MCF 10A (cell line): ENCODE results near the gene ZNF490. TPM values are rescaled to one million over a fixed set of nuclear protein-coding genes. Genes with fewer than 3 reads are reported as not detected.

Experiments used
- BruUV-seq: library from RNA; stranded (reverse); fragments of 400-500 nt; replicated peaks from 2 replicates; lab custom pipeline; 2021; lab: Mats Ljungman, UMichigan
- CTCF ChIA-PET: fragments of 300-600 bp; sonication (Branson Sonifier 250); formaldehyde crosslinking; extraction: SDS; loops from one replicate; lab custom pipeline; 2021; ENCODE audit warnings: antibody characterized with exemption, inconsistent platforms; lab: Yijun Ruan, JAX
- POLR2A ChIA-PET: fragments of 300-600, 350-650 bp; sonication (Branson Sonifier 250); formaldehyde crosslinking; extraction: SDS; loops from one replicate; lab custom pipeline; 2020; ENCODE audit warnings: antibody characterized with exemption, inconsistent platforms; lab: Yijun Ruan, JAX
- DNase-seq: peaks from one replicate; pipeline ENCODE4 v3.0.0-alpha.2; 2018; ENCODE audit not compliant: unreplicated experiment
- H3K27ac Mint-ChIP-seq: one replicate; pipeline ENCODE4 v1.8.0; 2022; ENCODE audit warnings: mild to moderate bottlenecking, low read depth, mixed read lengths; ENCODE audit not compliant: unreplicated experiment
- H3K27me3 Mint-ChIP-seq: one replicate; pipeline ENCODE4 v1.8.0; 2022; ENCODE audit warnings: mixed read lengths; ENCODE audit not compliant: insufficient read depth, unreplicated experiment
- H3K36me3 Mint-ChIP-seq: one replicate; pipeline ENCODE4 v1.8.0; 2022; ENCODE audit warnings: mild to moderate bottlenecking, moderate library complexity, mixed read lengths; ENCODE audit not compliant: insufficient read depth, unreplicated experiment
- H3K4me1 Mint-ChIP-seq: one replicate; pipeline ENCODE4 v1.8.0; 2022; ENCODE audit warnings: mixed read lengths; ENCODE audit not compliant: insufficient read depth, unreplicated experiment
- H3K4me3 Mint-ChIP-seq: one replicate; pipeline ENCODE4 v1.8.0; 2022; ENCODE audit warnings: mild to moderate bottlenecking, moderate library complexity, mixed read lengths; ENCODE audit not compliant: unreplicated experiment
- H3K9me3 Mint-ChIP-seq: one replicate; pipeline ENCODE4 v1.8.0; 2022; ENCODE audit warnings: mixed read lengths; ENCODE audit not compliant: unreplicated experiment
- intact Hi-C: fragments of 100-400 bp; cut with micrococcal nuclease; formaldehyde crosslinking; loops from 2 replicates; pipeline ENCODE4 v1.14.1; 2022
- total RNA-seq: library from RNA; stranded (reverse); gene quantifications from 2 replicates; pipeline ENCODE4 v1.2.3, GENCODE V29; 2022
- TF ChIP-seq, protein P1 (sequence below): fragments of 200-600 bp; IDR thresholded peaks from one replicate; pipeline ENCODE4 v1.8.0; 2022; ENCODE audit warnings: antibody characterized with exemption, mild to moderate bottlenecking; ENCODE audit not compliant: unreplicated experiment

The ZNF490 gene
- total RNA-seq, 1 experiment from 2014 or later, result 8.4 TPM

DNA sequence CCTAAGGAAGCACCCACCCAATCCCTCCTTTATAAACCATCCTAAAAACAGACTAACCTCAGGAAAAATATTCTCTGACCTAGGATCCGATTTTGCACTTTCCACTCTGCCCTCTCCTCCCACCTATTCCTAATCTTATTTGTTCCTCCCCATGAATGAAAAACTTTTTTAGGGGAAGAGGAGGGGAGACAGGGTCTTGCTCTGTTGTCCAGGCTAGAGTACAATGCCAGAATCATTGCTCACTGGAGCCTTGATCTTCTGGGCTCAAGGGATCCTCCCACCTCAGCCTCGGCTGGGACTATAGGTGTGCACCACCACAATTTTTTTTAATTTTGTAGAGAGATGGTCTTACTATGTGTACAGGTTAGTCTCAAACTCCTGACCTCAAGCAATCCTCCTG lies 63.7 kb downstream of the ZNF490 start:
- POLR2A ChIA-PET, result no interaction called here
- CTCF ChIA-PET, result no interaction called here
- peaks cover 5% of the 10 kb centered on the region for H3K4me1 Mint-ChIP-seq
- no peak overlapping the region for H3K27ac Mint-ChIP-seq
- no peaks in the 10 kb centered on the region for H3K27me3 Mint-ChIP-seq
- no peak overlapping the region for H3K4me3 Mint-ChIP-seq
- no peak for DNase-seq
- no TSS peak for BruUV-seq
- H3K9me3 Mint-ChIP-seq, result peaks cover 8% of the 10 kb centered on the region
- H3K36me3 Mint-ChIP-seq, result peaks cover 56% of the 10 kb centered on the region
- TF ChIP-seq, protein P1, sequence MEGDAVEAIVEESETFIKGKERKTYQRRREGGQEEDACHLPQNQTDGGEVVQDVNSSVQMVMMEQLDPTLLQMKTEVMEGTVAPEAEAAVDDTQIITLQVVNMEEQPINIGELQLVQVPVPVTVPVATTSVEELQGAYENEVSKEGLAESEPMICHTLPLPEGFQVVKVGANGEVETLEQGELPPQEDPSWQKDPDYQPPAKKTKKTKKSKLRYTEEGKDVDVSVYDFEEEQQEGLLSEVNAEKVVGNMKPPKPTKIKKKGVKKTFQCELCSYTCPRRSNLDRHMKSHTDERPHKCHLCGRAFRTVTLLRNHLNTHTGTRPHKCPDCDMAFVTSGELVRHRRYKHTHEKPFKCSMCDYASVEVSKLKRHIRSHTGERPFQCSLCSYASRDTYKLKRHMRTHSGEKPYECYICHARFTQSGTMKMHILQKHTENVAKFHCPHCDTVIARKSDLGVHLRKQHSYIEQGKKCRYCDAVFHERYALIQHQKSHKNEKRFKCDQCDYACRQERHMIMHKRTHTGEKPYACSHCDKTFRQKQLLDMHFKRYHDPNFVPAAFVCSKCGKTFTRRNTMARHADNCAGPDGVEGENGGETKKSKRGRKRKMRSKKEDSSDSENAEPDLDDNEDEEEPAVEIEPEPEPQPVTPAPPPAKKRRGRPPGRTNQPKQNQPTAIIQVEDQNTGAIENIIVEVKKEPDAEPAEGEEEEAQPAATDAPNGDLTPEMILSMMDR, result no peak
- intact Hi-C loops, result no loop called here

- Mint-ChIP-seq H3K9me3 (peaks cover 8% of the 10 kb centered on the region), H3K4me3 (no peak overlapping the region), H3K4me1 (no peaks in the 10 kb centered on the region), H3K27me3 (no peaks in the 10 kb centered on the region), H3K27ac (no peak overlapping the region), H3K36me3 (peaks cover 58% of the 10 kb centered on the region)
- TF ChIP-seq, protein P1, result no peak
- ChIA-PET POLR2A (interaction anchor here (0.5 to 1.0 kb wide), 2 partner anchors 40 to 931 kb away, joined by 3 to 4 read pairs; no protein-coding TSS in a partner anchor), CTCF (no interaction called here)
- BruUV-seq, result no TSS peak
- no peak for DNase-seq
- intact Hi-C loops, result no loop called here
Observed at GRCh38 chr19:12546068-12546467, 64.5 kb downstream of the ZNF490 start.

- POLR2A ChIA-PET, result interaction anchor here (1.0 kb wide), 1 partner anchor 39 kb away, joined by 4 read pairs; no protein-coding TSS in a partner anchor
- TF ChIP-seq, protein P1, result no peak
- no peak overlapping the region for H3K27ac Mint-ChIP-seq
- no peaks in the 10 kb centered on the region for H3K4me1 Mint-ChIP-seq
- H3K9me3 Mint-ChIP-seq, result peaks cover 8% of the 10 kb centered on the region
- no peak for DNase-seq
- H3K27me3 Mint-ChIP-seq, result no peaks in the 10 kb centered on the region
- H3K4me3 Mint-ChIP-seq, result no peak overlapping the region
- intact Hi-C loops, result no loop called here
- peaks cover 66% of the 10 kb centered on the region for H3K36me3 Mint-ChIP-seq
- CTCF ChIA-PET, result no interaction called here
- no TSS peak for BruUV-seq
Observed at GRCh38 chr19:12545267-12545666, 65.3 kb downstream of the ZNF490 start.

DNA sequence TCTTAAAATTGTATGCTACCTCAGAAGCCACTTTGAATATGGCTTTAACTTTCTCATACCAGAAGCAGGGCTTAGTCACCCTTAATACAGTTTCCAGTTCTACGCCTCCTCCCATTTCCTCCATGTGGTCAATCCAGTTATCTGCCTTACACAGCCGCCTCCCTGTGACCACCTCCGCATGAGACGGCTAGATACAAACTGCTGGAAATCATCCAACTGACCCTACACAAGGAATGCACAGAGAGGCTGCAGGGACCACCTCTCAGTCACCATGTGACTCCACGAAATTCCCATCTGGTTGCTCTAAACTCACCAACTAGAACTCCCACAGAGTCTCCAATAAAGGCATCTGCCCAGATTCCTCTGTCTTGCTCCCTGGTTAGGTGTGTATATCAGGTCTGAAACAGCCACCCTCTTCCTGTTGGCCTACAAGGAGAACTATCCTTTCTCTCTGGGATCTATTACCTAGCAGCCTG lies 66.2 kb downstream of the ZNF490 start:
- POLR2A ChIA-PET, result no interaction called here
- TF ChIP-seq, protein P1, result no peak
- Mint-ChIP-seq H3K27ac (no peak overlapping the region), H3K36me3 (peaks cover 70% of the 10 kb centered on the region), H3K27me3 (no peaks in the 10 kb centered on the region), H3K9me3 (peaks cover 8% of the 10 kb centered on the region), H3K4me1 (no peaks in the 10 kb centered on the region), H3K4me3 (no peak overlapping the region)
- DNase-seq, result no peak
- intact Hi-C loops, result no loop called here
- no TSS peak for BruUV-seq
- CTCF ChIA-PET, result no interaction called here
